ENCODE results near the gene LIPK. TPM values are rescaled to one million over a fixed set of nuclear protein-coding genes. Genes with fewer than 3 reads are reported as not detected.
A peak's percentile ranks its signal among the peaks of the same experiment; 100 is the strongest.

The LIPK gene
- total and polyA plus RNA-seq, 9 of the 15 experiments (the other 6 are each of a cell fraction or from before 2014, with no cell fraction given), result not detected

GRCh38 chr10:88728107-88728763, 22.2 kb downstream of the LIPK start:
- no peaks in the 10 kb centered on the region for H3K36me3 ChIP-seq (ENCODE audit: control insufficient read depth, insufficient read depth, low read length)
- intact Hi-C loops (cut with micrococcal nuclease) (no loop called here), in situ Hi-C loops (cut with MboI) (no loop called here)
- H4K20me1 ChIP-seq (replicated peaks; ENCODE audit: control insufficient read depth, insufficient read depth, low read length), result no peaks in the 10 kb centered on the region
- peak overlapping the region; percentile 27; the same call in 1 of the 2 replicates for H3K4me2 ChIP-seq (ENCODE audit: insufficient read depth, low read length)
- peak overlapping the region; percentile 44; the same call in 1 of the 2 replicates for H2AFZ ChIP-seq (ENCODE audit: low read depth, low read length)
- ATAC-seq (peak; percentile 87), FAIRE-seq (no peak), DNase-seq (ENCODE audit: extremely low read depth in 1 of 4, low spot score in 3 of 4) (peak in 2 of 4 experiments; percentile 9 to 60)
- H3K27me3 ChIP-seq (ENCODE audit: control insufficient read depth in 2 of 2, insufficient read depth in 2 of 2, low read length in 2 of 2), result no peaks in the 10 kb centered on the region
- ChIA-PET POLR2A (interaction anchor here (0.7 kb wide), 1 partner anchor 32 kb away, joined by 3 read pairs; no protein-coding TSS in a partner anchor), CTCF (ENCODE audit: low intra/inter-chr PET ratio) (no interaction called here)
- no peaks in the 10 kb centered on the region for H3K9me3 ChIP-seq (replicated peaks; ENCODE audit: control insufficient read depth, insufficient read depth, low read depth, low read length)
- H3K9me1 ChIP-seq (ENCODE audit: control insufficient read depth, insufficient read depth, low read length), result no peaks in the 10 kb centered on the region
- no peaks in the 10 kb centered on the region for H3K4me1 ChIP-seq (replicated peaks in 1 of 2; ENCODE audit: control insufficient read depth in 2 of 2, insufficient read depth in 2 of 2, low read length in 2 of 2)
- H3K4me3 ChIP-seq, result no peak overlapping the region
- 1% methylated on average over 23 of the region's 30 CpGs for WGBS (ENCODE audit: insufficient coverage, low coverage, missing lambda C conversion rate)
- no peak overlapping the region for H3K27ac ChIP-seq (ENCODE audit: extremely low read depth, low read depth, low read length)
- H3K79me2 ChIP-seq (ENCODE audit: control insufficient read depth, insufficient read depth, low read length), result no peaks in the 10 kb centered on the region
- BruUV-seq (replicated peaks), result no TSS peak
- H3K9ac ChIP-seq (ENCODE audit: insufficient read depth in 1 of 2, low read depth in 2 of 2, low read length in 2 of 2), result no peak overlapping the region
- TF ChIP-seq RAD21 (CRISPR knock-in tag; conservative IDR thresholded peaks at IDR 0.05 in 1 of 2, IDR thresholded peaks at IDR 0.05 in 1 of 2) (peak; percentile 70 to 74), GTF2A2 (tag; IDR thresholded peaks at IDR 0.05) (no peak), ELK3 (CRISPR knock-in tag; IDR thresholded peaks at IDR 0.05) (no peak), NUFIP1 (IDR thresholded peaks at IDR 0.05; ENCODE audit: partially characterized antibody) (no peak), YY1 (IDR thresholded peaks at IDR 0.05; ENCODE audit: borderline replicate concordance in 1 of 3, control insufficient read depth in 1 of 3, extremely low read depth in 1 of 3, insufficient read depth in 3 of 3, insufficient read length in 1 of 3, insufficient replicate concordance in 2 of 3, low read depth in 1 of 3, low read length in 2 of 3) (peak in 1 of 3 experiments; percentile 15), ETV1 (tag; conservative IDR thresholded peaks at IDR 0.05; ENCODE audit: low read depth) (peak; percentile 61), USF2 (CRISPR knock-in tag; IDR thresholded peaks at IDR 0.05) (no peak), ZNF224 (CRISPR knock-in tag; IDR thresholded peaks at IDR 0.05) (no peak), MTA3 (IDR thresholded peaks at IDR 0.05; ENCODE audit: borderline replicate concordance) (no peak)
- TF ChIP-seq, protein P1, sequence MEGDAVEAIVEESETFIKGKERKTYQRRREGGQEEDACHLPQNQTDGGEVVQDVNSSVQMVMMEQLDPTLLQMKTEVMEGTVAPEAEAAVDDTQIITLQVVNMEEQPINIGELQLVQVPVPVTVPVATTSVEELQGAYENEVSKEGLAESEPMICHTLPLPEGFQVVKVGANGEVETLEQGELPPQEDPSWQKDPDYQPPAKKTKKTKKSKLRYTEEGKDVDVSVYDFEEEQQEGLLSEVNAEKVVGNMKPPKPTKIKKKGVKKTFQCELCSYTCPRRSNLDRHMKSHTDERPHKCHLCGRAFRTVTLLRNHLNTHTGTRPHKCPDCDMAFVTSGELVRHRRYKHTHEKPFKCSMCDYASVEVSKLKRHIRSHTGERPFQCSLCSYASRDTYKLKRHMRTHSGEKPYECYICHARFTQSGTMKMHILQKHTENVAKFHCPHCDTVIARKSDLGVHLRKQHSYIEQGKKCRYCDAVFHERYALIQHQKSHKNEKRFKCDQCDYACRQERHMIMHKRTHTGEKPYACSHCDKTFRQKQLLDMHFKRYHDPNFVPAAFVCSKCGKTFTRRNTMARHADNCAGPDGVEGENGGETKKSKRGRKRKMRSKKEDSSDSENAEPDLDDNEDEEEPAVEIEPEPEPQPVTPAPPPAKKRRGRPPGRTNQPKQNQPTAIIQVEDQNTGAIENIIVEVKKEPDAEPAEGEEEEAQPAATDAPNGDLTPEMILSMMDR (IDR thresholded peaks at IDR 0.05 in 2 of 3, conservative IDR thresholded peaks at IDR 0.05 in 1 of 3; ENCODE audit: insufficient read depth in 2 of 3, low read depth in 1 of 3, low read length in 3 of 3), result peak; percentile 61 to 94 (median 68); a peak in 5 of 6 replicates

All from K562 (cell line).